GM19463 (cell line): ENCODE data around the gene ANKRD37.

ENCODE experiments used
- ATAC-seq: cut with Tn5 transposase; IDR thresholded peaks from one replicate; pipeline ENCODE4 v1.9.1; 2021; ENCODE audit warnings: mild to moderate bottlenecking, moderate library complexity; ENCODE audit not compliant: unreplicated experiment

ANKRD37 gene

GRCh38 chr4:185412412-185412811 lies 15.8 kb downstream of the ANKRD37 start:
- ATAC-seq, result no peak

- ATAC-seq, result no peak
Observed at GRCh38 chr4:185416955-185417354, 20.3 kb downstream of the ANKRD37 start.

- no peak for ATAC-seq
Observed at GRCh38 chr4:185421366-185422124, 24.9 kb downstream of the ANKRD37 start.

- no peak for ATAC-seq
Observed at GRCh38 chr4:185424905-185425646, 28.4 kb downstream of the ANKRD37 start.

- peak; percentile 87 for ATAC-seq
Observed at GRCh38 chr4:185425647-185426352, 29.2 kb downstream of the ANKRD37 start, which contains the start of gene UFSP2. Gene UFSP2 (minus strand): TSS chr4:185425964. CDS start chr4:185425868, 96 bp downstream.

- ATAC-seq, result no peak
Observed at GRCh38 chr4:185426960-185427688, 30.5 kb downstream of the ANKRD37 start.

- ATAC-seq, result no peak
Observed at GRCh38 chr4:185429660-185430059, 33.0 kb downstream of the ANKRD37 start.

GRCh38 chr4:185435466-185435865 lies 38.8 kb downstream of the ANKRD37 start:
- ATAC-seq, result no peak

GRCh38 chr4:185437809-185438208 lies 41.2 kb downstream of the ANKRD37 start:
- no peak for ATAC-seq

GRCh38 chr4:185441479-185441878 lies 44.8 kb downstream of the ANKRD37 start:
- no peak for ATAC-seq

GRCh38 chr4:185445209-185445608 lies 48.6 kb downstream of the ANKRD37 start:
- no peak for ATAC-seq
